Lower leg skin (tissue), 4 donors: ENCODE data around the gene IYD. TPM values are rescaled to one million over a fixed set of nuclear protein-coding genes. Genes with fewer than 3 reads are reported as not detected.
A peak's percentile ranks its signal among the peaks of the same experiment; 100 is the strongest.

Experiments used
- DNase-seq, 2 donors: peaks; one replicate each; pipeline ENCODE4 v3.0.0-alpha.2; 2019; ENCODE audit warnings: low spot score in 2 of 2
- H3K4me3 ChIP-seq: fragments of 200-600 bp; sonication (generic); 2 replicates; pipeline ENCODE4 v1.5.1; 2017; ENCODE audit warnings: mild to moderate bottlenecking, low read depth; ENCODE audit not compliant: poor library complexity, severe bottlenecking
- CTCF ChIP-seq, 3 donors: fragments of 450-650 bp; IDR thresholded peaks; one replicate each; pipeline ENCODE4 v1.5.1; 2016; ENCODE audit warnings: antibody characterized with exemption in 3 of 3, mild to moderate bottlenecking in 3 of 3, moderate library complexity in 2 of 3
- POLR2A ChIP-seq, 2 donors: fragments of 450-650 bp; IDR thresholded peaks; one replicate each; pipeline ENCODE4 v1.6.1; 2016 to 2017; ENCODE audit warnings: antibody characterized with exemption in 2 of 2, mild to moderate bottlenecking in 1 of 2, moderate library complexity in 1 of 2
- WGBS, 2 donors: methylation state at CpG; one replicate each; pipeline ENCODE4 v1.1.5; 2018; 5-methylcytosine and 5-hydroxymethylcytosine counted together
- intact Hi-C: fragments of 100-400 bp; cut with DNase I; formaldehyde crosslinking; loops from one replicate; pipeline ENCODE4 v1.15.0; 2023; ENCODE audit warnings: low total_unique reads
- total RNA-seq, 4 donors: library from RNA; depleted of rRNA; stranded (reverse); fragments of >200 nt; gene quantifications; one replicate each; pipeline ENCODE4 v1.1.0, GENCODE V29; 2016

The IYD gene
- total RNA-seq, 4 donors from 2014 or later, result 0.42 to 3.1 (median 0.99) TPM

DNA sequence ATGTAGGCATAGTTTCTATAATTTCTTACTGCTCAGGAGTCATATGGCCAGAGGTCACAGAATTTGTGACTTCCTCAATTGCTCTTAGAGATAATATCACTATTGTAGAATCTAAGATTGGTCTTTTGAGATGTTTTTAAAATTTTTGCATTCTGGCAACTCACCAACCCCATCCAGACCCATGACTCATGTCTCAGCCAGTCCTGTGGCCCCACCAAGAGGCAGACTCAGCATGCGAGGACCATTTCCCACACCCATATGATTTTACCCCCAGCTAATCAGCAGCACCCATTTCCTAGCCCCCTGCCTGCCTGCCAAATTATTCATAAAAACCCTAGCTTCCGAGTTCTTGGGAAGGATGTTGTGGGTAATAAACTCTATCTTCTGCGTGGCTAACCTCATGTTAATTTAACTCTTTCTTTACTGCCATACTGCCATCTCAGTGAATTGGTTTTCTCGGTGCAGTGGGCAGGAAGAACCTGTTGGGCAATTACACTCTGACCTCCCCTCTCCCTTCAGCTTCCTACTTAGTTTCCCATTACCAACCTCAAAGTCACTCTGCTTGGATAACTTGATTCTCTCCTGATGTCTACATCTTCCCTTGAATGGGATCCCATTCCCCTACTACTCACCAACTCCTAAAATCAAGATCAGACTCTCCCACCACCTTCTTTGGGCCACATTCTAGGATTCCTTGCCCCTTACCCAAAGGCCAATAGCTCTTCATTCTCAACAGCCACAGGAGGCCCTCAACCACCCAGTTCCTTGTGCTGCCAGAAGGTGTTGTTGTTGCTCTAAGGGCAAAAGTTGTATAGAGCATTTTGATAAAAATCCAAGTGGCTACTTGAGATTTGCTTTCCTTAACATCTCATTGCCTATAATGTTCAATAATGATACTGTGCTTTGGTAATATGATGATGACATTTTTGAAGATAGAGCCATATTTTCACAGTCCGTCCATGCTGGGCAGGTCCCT lies 16.2 kb upstream of the IYD start:
- intact Hi-C loops, result no loop called here
- 46 to 79% methylated on average over 5 of the region's 5 CpGs for WGBS, 2 donors
- peak in 1 of 2 donors; percentile 34 for DNase-seq
- H3K4me3 ChIP-seq, result no peak overlapping the region
- TF ChIP-seq POLR2A (IDR thresholded peaks at IDR 0.05), result no peak
- no peak for TF ChIP-seq CTCF (IDR thresholded peaks at IDR 0.05)

DNA sequence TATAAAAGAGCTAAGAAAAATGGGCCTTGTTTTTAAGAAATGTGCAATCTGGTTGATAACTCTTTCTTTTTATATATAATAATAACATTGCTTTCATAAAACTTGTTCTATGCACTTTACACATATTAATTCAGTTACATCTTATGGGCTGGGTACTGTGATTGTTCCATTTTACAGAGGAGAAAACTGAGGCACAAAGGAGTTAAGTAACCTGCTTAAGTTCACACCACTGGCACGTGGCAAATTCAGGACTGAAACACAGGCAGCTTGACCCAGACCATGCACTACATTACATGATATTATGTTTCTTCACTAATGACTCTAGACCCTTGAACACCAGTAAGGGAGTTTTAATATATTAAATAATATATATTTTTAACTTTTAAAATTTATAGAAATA lies 15.4 kb upstream of the IYD start:
- TF ChIP-seq CTCF (IDR thresholded peaks at IDR 0.05) (no peak), POLR2A (IDR thresholded peaks at IDR 0.05) (no peak)
- intact Hi-C loops, result no loop called here
- peak in 1 of 2 donors; percentile 4 for DNase-seq
- no peak overlapping the region for H3K4me3 ChIP-seq
- 88 to 95% methylated on average over 1 of the region's 1 CpG for WGBS, 2 donors

DNA sequence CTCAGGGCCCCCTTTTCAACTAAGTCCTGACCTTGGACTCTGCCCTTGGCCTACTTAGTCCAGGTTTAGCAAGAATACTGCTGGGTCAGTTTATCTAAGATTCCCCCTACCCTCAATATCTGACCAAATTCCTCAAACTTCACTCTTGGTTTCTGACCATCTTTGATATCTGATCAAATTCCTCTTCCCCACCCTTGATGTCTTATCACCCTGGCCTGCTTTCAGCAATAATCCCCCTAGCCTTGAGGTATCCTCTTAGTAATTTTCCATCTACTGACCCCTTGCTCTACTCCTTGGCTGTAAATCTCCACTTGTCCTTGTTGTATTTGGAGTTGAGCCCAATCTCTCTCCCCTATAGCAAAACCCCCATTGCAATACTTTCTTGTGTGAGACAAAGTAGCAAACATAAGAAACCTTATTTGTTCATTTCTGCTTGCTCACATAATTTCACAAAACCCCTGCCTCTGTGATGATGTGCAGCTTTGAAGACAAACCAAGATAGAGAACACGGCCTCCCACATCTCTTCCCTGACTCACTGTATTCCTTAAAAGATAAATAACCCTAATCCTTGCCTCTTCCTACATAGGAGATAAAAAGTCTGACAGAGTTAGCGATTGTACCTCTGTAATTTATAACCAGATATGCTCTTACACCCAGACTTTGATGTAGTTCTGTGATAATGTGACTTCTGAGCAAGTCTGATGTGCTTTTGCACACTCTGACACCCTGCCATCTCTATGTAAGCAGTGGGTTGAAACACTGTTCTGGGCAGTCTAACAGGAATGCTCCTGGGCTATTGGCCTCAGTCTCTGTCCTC lies 13.8 kb upstream of the IYD start:
- DNase-seq, result peak in 1 of 2 donors; percentile 5
- 62 to 90% methylated on average over 2 of the region's 2 CpGs for WGBS, 2 donors
- no peak for TF ChIP-seq POLR2A (IDR thresholded peaks at IDR 0.05)
- TF ChIP-seq CTCF (IDR thresholded peaks at IDR 0.05), result no peak
- H3K4me3 ChIP-seq, result no peak overlapping the region
- intact Hi-C loops, result no loop called here

DNA sequence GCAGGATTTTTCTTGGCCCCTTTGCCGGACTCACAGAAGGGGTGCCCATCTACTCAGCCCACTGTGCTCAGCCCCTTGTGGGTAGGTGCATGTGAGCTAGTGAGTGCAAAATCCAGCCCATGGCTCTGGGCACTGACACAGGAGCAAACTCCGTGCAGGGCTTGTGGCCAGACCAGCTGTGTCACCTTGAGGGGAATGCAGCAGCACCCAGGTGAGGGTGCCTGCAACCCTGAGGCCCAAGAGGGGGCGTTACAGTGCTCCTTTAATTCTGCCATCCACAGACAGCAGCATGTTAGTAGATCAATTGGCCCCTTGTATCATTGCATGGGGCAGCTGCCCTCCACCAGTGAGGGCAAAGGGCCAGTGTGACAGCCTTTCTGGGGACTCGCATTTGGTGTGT lies 12.9 kb upstream of the IYD start:
- intact Hi-C loops, result no loop called here
- peak in 1 of 2 donors; percentile 65 for DNase-seq
- TF ChIP-seq POLR2A (IDR thresholded peaks at IDR 0.05), result no peak
- no peak for TF ChIP-seq CTCF (IDR thresholded peaks at IDR 0.05)
- 75 to 82% methylated on average over 3 to 4 of the region's 4 CpGs for WGBS, 2 donors
- H3K4me3 ChIP-seq, result no peak overlapping the region

DNA sequence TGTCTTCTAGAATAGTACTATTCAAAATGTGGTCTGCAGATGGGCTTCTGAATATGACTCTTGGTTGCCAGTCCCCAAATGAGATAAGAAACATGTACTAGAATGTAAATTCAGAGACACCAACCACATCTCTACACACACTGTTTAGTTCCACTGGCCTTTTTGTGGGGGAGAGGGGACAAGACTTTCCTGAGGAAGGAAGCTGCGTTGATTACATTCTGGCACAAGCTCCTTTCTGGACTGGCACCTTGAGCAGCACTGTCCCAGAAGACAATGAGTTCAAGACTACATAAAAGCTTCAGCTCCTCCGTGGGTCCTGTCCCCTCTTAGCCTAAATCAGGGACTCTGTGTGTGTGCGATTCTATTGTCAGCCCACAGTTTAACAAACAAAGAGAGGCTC lies 6.9 kb upstream of the IYD start:
- WGBS, 2 donors, result 76 to 78% methylated on average over 3 of the region's 3 CpGs
- intact Hi-C loops, result loop anchor here (10.0 kb wide), 1 partner anchor 1463 kb away; no protein-coding TSS in a partner anchor
- no peak overlapping the region for H3K4me3 ChIP-seq
- peak in 1 of 2 donors; percentile 8 for DNase-seq
- TF ChIP-seq POLR2A (IDR thresholded peaks at IDR 0.05) (no peak), CTCF (IDR thresholded peaks at IDR 0.05) (no peak)
